IPS-11a (cell line): ENCODE measurements around the gene EPHA6.

Source experiments
- H3K4me3 ChIP-seq: one replicate; pipeline ENCODE4 v1.5.1; 2013; ENCODE audit warnings: low read depth, low read length, control low read depth

The EPHA6 gene

GRCh38 chr3:97765336-97765735, 950.9 kb downstream of the EPHA6 start:
- H3K4me3 ChIP-seq, result peak overlapping the region; percentile 76

GRCh38 chr3:97772926-97773325, 958.5 kb downstream of the EPHA6 start:
- H3K4me3 ChIP-seq, result no peak overlapping the region

- no peak overlapping the region for H3K4me3 ChIP-seq
Observed at GRCh38 chr3:97778152-97778551, 963.8 kb downstream of the EPHA6 start.

- H3K4me3 ChIP-seq, result no peak overlapping the region
Observed at GRCh38 chr3:97793420-97794019, 979.1 kb downstream of the EPHA6 start.

- no peak overlapping the region for H3K4me3 ChIP-seq
Observed at GRCh38 chr3:97795951-97796350, 981.6 kb downstream of the EPHA6 start.
